HG02885 (cell line): ENCODE measurements around the gene PPP3CA.

Experiments used
- ATAC-seq: cut with Tn5 transposase; IDR thresholded peaks from one replicate; pipeline ENCODE4 v1.9.1; 2021; ENCODE audit warnings: mild to moderate bottlenecking; ENCODE audit not compliant: unreplicated experiment, poor library complexity

Gene PPP3CA

GRCh38 chr4:101332424-101332823 is 14.9 kb downstream of the PPP3CA start:
- no peak for ATAC-seq

GRCh38 chr4:101331017-101331416 is 16.3 kb downstream of the PPP3CA start:
- ATAC-seq, result no peak

GRCh38 chr4:101329592-101329991 is 17.7 kb downstream of the PPP3CA start:
- ATAC-seq, result no peak

- ATAC-seq, result peak; percentile 96
Measured at GRCh38 chr4:101328063-101328602, 19.2 kb downstream of the PPP3CA start.

GRCh38 chr4:101326576-101326975 is 20.8 kb downstream of the PPP3CA start:
- ATAC-seq, result no peak

GRCh38 chr4:101322743-101323142 is 24.6 kb downstream of the PPP3CA start:
- no peak for ATAC-seq

GRCh38 chr4:101321481-101322042 is 25.8 kb downstream of the PPP3CA start:
- ATAC-seq, result no peak

- no peak for ATAC-seq
Measured at GRCh38 chr4:101315786-101316185, 31.5 kb downstream of the PPP3CA start.

- ATAC-seq, result no peak
Measured at GRCh38 chr4:101315041-101315440, 32.3 kb downstream of the PPP3CA start.

GRCh38 chr4:101309925-101310324 is 37.4 kb downstream of the PPP3CA start:
- ATAC-seq, result no peak

- ATAC-seq, result no peak
Measured at GRCh38 chr4:101307899-101308298, 39.4 kb downstream of the PPP3CA start.

- ATAC-seq, result peak; percentile 22
Measured at GRCh38 chr4:101306764-101307615, 40.3 kb downstream of the PPP3CA start.

- peak; percentile 82 for ATAC-seq
Measured at GRCh38 chr4:101306225-101306624, 41.1 kb downstream of the PPP3CA start.

GRCh38 chr4:101304916-101305315 is 42.4 kb downstream of the PPP3CA start:
- ATAC-seq, result no peak

GRCh38 chr4:101299899-101300540 is 47.3 kb downstream of the PPP3CA start:
- no peak for ATAC-seq

- no peak for ATAC-seq
Measured at GRCh38 chr4:101299021-101299420, 48.3 kb downstream of the PPP3CA start.

- no peak for ATAC-seq
Measured at GRCh38 chr4:101295691-101296090, 51.6 kb downstream of the PPP3CA start.

GRCh38 chr4:101294597-101294996 is 52.7 kb downstream of the PPP3CA start:
- no peak for ATAC-seq

GRCh38 chr4:101292901-101293300 is 54.4 kb downstream of the PPP3CA start:
- ATAC-seq, result no peak

- ATAC-seq, result no peak
Measured at GRCh38 chr4:101292214-101292613, 55.1 kb downstream of the PPP3CA start.

- ATAC-seq, result no peak
Measured at GRCh38 chr4:101291198-101291597, 56.1 kb downstream of the PPP3CA start.
